ENCODE measurements around the gene PDZD2.
"Not testable (repeated sequence)": the region's sequence is repeated elsewhere in the genome, so short reads cannot be mapped to it uniquely, and the experiment has no call there.

PDZD2 gene

DNA sequence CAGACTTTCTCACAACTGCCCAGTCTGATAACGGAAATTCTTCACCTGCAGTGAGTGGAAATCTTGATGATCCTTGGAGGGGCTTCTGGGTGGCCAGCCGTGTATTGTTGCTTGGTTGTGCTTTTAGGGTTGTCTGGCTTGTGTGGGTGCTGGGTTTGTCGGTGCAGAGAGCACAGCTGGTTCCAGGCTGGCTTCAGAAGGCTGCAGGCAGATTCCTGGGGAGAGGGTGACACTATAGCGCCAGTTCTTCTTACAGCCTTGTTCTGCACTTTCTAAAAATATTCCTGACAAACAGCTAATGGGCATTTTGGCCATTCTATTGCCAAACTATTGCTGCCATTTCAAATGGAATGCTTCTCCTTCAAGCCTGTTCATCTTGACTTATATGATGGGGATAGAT, 99.3 kb downstream of the PDZD2 start:
- no peak for DNase-seq

DNA sequence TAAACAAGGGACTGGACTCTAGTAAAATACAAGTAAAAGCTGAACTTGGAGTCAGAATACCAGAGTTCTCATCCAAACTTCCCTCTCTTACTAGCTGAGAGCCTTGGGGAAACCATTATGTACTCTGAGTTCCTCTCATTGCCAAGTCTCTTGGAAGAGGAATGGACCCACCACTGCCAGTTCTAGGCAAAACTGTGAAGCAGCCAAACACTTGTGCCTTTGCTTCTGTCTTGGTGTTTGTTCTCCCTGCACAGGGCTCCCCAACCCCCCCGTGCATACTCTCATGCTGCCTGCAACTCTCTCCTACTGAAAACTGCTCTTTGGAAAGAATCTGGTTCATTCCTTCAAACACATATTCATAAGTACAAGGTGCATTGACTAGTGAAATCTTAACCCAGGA, 102.6 kb downstream of the PDZD2 start:
- DNase-seq, result no peak

DNA sequence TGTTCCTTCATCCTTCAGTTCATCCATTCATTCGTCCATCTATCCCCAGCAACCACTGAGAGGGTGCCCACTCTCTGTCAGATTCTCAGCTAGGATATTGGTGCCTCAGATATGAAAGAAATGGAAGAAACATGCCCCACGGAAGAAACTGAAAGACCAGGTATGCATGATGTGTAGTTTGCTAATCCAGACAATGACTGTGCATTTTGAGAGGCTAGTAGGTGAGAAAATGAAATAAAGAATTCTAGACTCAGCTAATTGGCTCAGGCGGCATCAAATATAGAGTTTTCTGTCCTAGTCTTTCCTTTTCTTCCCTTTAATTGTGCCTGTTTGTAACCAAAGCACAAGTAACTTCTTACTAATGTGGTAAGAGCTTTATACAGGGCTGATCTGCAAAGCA, 104.7 kb downstream of the PDZD2 start:
- DNase-seq, result no peak

DNA sequence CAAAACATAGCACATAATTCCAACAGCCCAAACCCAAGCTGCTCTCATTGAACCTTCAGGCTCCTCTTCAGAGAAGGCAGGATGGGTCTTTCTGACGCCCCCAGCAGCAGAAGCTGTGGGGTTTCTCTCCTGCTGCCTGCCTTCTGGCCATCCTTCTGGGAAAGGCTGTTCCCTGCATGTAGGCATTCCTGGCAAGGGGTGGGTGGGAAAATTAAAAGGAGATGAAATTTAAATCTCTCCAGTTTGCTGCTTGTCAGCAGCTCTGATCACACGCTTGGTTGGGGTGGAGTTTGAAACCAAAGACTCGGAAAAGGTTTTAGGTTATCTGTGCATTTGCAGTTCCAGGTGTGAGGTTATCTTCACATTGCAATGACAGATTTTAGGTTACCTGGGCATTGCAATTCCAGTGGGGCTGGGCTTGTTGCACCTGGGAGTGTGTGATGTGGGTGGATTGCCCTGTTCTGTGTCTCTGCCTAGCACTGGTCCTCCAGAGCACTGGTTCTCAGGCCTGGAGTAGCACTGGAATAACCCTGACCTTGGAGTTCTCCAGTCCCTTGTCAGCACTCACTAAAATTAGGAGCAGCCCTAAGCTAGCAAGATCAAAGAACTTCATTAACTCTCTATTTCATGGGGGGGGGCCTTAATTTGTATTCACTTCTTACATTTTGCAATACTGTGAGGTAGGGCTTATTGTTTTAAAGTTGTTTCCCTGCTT, 109.7 kb downstream of the PDZD2 start:
- no peak for DNase-seq

DNA sequence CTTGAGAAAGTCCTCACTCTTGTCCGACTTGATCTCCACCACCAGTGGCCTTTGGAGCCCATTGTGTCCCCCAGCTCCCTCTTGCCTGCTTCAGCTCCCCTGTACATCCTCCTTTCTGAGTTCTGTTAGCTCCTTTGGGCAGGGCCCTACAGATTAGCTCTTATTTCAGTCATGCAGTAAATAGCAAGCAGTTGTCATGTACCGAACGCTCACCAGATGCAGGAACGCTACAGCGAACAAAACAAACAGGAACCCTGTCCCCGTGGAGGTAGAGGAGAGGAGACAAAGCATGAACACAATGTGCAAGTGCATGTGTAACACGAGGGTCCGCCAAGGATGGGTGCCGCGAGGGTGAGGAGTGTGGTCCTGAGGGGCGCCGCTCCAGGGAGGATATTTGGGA, 111.3 kb downstream of the PDZD2 start:
- DNase-seq, result no peak

DNA sequence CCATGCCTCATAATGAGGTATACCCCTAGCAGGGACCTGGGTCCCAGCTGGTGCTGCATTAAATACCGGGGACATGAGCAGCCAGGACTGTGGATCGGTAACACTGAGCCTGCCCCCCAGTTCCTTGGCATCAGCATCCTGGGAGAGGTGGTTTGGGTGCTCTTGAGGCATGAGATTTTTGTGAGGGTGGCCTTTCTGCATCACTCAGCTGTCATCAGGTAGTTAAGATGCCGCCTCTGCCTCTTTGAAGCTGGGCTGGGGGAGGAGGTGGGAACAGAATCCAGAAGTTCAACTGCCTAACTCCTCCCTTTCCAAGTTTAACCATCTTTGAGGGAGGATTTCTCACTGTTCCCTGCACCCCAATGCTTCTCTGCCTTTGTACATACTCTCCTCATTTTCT, 112.7 kb downstream of the PDZD2 start:
- DNase-seq, result no peak

DNA sequence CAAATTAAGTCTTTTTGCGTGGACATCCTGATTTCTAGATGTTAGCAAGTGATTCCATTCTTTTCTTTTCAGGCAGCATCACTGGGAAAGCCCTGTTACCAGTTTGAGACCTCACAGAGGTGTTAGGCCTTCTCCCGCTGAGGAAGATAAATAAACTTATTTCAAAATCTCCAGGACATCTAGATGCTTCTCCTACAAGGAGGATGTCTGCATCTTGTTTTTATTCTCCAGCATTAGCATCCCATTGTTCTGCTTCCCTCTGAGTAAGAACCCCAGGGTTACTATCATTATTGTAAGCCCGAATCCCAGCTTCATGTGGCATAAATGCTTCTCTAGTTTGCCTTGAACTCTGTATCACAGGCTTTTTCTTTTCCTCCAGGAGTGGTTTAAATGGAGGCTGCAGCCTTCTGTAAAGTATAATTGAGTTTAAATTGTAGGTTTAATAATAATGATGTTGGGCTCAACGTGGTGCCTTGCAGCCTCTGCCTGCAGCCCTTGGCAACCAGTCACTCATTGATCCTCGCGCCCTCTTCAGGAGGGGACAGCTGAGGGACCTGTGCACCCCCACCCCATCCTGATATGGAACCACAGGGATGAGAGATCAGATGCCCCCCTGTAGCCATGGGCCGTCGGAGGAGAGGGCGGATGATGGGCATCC, 114.9 kb downstream of the PDZD2 start:
- DNase-seq, result no peak

DNA sequence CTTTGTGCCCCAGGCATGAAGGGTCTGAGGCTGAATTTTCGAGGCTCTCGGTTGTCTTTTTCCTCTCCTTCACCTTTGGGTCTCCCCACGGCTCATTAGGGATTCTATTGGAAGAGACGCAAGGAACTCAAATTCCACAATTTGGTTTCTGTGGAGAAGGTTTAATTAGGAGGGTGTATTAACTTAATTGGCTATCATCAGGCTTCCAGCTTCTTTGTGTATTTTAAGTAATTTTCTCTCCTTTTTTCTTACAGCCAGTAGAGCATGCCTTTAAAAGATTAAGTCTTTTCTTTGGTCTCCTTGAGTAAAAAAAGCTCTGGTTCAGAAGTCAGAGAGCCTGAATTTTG, 115.4 kb downstream of the PDZD2 start:
- DNase-seq, result no peak

DNA sequence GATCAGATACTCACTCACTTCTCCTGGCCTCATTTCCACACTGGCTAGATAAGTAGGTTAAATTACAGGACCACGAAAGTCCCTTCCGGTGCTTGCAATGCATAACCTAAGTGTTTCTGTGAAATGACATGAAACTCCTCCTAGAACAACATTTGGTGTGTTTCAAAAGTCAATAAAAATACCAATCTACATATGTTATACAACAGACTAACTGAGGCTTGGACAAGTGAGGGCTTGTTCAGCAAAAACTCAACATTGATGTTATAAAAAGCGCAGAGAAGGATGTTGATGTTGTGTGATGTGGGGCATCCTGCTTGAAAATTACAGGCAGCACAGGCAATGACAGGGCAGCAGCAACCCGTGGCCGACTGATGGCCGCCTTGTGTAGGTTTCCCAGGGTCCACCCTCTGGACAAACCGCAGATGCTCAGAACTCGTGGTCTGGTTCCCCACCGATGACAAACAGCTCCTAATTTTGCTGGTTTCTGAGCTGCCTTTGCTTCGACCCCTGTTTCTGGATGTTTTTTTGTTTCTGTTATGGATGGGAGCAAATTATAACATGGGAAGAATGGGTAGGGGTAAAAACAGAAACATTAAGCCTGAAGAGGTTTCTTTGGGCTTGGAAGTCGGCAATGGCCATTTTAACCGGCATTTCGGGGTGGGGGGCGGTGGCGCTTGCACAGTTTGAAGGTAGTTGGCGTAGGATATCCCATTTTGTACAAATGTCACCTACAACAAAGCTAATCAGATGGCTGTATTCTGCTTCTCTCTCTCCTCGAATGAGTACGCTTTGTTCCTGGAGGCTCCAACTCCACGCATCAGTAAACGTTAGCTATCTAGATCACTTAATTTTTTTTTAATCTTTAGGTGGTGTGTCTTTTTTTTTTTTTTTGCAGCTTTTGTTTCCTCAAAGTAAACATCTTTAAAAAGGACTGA, 116.1 kb downstream of the PDZD2 start:
- DNase-seq, result no peak

DNA sequence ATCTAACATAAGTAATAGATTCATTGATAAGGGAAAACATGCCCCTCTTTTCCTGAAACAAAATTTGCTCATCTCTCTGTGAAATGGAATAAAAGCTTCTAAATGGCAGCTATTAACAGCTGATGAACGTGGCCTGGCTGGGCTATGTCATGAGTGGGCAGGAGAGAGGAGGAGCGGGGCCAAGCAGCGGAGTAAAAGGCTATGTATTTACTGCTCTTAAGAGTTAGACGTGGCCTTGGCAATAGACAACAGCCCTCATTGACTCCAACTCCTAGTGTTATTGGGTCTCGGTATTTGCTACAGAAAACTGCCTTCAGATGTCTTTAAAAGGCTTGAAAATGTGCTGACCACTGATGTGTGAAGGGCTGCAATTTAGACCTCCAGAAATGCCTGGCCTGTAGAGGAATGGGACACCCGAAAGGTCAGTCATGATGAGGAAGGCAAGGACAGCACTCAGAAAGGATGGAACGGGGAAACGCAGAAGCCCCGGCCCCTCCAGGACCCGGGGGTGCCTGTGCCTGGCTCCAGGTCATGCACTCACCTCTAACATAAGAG, 116.8 kb downstream of the PDZD2 start:
- no peak for DNase-seq

DNA sequence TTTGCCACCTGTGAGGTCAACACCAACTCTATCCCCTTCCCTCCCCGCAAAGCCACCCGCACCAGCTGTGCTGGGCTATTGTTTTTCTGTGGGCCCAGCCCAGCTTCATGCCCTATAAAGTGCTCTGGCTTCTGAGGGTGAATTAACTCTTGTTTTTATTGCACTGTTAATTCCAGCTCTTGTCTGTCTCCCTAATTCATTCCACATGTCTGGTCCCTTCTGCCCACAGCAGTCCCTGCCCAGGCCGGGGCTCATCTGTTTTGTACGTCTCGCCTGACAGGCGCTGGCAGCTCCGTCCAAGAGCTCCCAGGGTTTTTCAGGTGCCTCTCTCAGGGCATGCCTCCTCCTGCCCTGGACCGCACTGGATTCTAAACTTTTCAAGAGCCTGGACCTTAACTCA, 118.9 kb downstream of the PDZD2 start:
- DNase-seq, result no peak

DNA sequence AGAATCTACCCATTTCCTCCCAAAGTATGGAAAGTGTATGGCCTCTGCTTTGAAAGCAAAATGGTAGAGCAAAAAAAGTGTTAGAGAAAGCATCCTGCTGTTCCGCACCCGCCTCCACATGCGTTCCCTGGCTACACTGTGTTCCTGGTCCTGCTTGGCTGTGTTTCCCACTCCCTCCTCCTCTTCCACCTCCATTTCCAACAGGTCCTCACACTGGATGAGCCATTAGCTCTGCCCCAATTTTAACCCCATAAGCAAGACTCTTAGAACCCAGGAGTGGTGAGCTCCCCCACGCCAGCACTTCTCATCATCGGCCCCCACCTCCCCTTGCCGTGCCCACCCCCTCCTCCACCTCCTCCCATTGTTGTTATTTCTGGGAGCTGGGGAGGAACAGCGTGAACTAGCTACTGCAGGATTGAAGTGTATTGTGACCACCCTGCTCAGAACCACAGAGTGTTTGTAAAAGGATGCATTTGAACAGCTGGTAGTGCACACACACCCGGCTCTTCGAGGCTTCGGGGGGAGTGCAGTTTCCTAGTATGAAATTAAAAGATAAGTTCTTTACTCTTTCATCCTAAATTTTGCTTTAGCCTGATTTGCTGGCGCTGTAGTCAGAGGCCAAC, 120.0 kb downstream of the PDZD2 start:
- no peak for DNase-seq

DNA sequence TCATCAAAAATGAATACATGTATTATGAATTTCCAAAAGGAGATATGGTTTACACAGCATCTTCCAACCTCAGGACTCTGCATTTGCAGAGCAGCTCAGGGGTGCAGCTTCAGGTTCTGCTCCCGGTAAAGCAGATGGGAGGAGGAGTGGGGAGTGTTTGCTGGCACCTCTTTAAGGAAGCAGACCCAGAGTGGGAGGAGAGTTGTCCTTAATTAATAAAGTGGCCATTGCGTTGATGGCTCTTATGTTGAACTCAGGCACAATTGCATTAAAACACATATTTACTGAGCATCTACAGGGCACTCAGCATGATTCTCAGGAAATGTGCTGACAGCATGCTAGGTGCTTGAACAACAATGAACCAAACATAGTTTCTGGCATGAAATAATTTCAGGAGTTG, 121.0 kb downstream of the PDZD2 start:
- DNase-seq, result no peak

DNA sequence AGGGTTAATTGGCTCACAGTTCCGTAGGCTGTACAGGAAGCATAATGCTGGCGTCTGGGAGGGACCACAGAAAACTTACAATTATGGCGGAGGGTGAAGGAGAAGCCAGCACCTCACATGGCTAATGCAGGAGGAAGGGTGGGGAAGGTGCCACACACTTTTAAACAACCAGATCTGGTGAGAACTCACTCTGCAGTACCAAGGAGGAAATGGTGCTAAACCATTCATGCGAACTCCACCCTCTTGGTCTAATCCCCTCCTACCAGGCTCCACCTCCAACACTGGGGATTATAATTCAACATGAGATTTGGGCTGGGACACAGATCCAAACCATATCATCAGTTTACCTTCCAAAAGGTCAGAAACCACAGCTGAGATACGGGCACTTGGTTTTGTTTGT, 122.9 kb downstream of the PDZD2 start:
- no peak for DNase-seq

DNA sequence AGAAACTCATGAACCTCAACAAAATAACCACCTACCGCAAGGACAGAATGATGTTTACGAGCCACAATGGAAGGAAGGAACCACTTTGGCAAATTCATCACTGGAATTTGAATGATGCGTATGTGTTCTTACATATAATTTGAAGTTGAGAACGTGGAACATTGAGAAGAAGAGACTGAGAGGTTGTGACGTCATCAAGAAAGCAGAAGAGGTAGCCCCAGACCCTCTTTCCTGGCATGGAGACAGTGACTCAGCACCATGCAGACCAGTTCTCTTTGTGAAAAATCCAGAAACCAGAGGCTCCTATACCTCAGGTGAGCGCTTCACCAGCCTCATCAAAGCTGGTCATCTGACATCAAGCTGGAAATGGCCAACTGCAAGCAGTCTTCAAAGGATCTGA, 124.5 kb downstream of the PDZD2 start:
- DNase-seq, result no peak

DNA sequence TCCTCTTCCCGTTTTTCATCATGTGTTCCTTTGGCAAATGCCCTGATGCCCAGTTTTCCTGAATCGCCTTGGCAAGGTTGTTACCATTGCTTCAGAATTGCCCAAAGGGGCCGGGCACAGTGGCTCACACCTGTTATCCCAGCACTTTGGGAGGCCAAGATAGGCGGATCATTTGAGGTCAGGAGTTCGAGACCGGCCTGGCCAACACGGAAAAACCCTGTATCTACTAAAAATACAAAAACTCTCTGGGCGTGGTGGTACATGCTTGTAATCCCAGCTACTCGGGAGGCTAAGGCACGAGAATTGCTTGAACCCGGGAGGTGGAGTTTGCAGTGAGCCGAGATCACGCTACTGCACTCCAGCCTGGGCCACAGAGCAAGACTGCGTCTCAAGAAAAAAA, 125.8 kb downstream of the PDZD2 start:
- not testable (repeated sequence) for DNase-seq

DNA sequence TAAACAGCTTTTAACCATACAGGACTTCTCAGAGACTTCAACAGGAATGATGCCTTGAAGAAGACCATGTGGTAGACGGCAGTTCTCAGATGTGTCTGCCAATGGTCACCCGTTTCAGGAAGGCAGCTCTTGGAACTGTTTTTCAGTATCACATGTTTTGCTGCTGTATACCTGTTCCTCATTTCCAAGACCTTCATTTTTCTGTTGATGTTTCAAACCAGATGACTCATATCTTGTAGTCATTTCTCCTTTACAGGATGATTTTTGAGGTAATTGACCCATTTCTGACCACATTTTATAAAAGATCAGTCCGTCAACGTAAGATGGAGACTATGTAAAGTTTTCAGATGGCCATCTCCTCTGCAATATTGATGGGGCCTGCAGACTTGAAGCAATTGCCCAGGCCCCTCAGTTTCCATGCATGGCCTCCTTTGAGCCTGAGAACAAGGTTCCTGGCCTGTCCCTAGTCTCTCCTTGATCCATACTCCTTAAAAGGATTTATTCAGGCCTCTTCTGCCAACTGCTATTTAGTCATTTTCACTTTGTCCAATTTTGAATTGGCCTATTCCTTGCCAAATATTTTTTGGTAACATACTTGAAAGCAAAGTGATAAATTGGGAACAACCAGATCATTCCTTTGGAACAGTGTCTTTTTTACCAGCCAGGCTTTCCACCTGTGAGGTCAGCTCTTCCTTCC, 128.6 kb downstream of the PDZD2 start:
- no peak for DNase-seq

DNA sequence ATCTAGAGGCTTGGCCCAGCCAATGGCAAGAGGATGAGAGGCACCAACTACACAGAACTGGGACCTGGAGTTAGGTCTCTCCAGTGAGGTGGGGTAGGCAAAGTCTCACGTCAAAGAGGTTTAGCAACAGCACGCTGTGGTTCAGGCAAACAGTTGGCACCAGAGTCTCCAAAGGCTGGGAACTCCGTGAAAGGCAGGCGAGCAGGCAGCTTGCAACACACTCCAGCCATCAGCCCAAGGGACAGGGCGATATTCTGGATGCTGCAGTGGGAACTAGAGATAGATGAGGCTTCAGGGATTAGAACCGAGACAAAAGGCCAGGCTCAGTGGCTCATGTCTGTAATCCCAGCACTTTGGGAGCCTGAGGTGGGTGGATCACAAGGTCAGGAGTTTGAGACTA, 129.1 kb downstream of the PDZD2 start:
- no peak for DNase-seq

DNA sequence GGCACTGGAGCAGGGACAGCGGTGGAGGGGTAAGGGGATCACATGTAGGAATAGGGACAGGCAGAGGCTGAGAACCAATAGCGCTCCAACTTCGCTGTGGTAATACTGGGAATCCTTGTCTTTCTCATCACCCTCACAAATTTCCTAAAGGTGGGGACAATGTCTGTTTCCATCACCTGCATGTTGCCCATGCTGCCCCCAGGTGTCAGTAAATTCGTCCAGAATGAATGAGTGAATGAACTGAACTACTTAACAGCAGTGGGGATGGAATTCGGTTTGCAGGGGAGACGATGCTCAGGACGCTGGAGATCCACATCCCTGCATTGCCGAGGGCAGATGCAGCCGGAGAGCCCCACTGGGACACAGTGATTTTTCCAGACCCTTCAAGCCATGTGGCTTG, 129.9 kb downstream of the PDZD2 start:
- DNase-seq, result no peak

DNA sequence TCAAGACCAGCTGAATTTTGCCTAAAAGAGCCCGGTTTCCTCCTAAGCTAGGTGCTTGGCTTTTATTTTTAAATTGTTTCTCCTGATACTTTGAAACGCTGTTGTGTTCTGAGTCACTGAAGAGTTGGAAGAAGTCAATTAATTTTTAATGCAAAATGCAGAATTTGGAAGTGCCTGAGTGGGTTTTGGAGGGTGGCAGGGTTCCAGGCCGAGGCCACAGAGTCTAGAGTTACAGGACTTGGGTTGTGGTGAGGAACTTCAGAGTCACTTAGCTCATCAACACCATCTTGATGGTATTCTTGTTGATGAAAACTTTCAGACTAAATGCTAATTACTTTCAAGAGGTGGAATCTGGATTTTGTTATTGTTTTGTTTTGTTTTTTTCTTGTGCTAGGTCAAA, 130.6 kb downstream of the PDZD2 start:
- DNase-seq, result no peak

DNA sequence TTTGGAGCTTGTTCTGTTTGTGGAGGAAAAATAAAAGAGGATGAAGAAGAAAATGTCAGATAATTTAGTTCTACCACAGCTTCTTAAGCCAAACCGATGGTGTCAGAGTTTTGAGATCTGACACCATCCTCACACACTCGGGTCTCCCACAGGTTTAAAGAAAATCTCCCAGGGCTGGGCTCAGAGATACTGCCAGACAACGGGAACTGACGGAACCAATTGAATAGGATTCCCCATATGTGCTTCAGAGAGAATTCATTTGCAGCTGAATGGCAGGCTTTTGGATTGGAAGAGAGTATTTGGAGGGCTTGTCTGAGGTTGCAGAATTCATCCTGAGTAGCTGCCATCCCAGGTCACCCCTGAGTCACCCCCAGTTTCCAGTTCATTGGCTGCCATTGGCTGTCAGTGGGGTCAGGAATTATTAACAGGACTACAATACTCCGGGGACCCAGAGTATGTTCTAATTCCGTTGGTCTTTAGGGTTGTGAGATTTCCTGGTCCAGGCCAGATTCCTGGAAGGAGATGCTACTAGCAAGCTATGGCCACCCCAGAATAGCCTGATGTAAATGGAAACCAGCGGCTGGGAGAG, 131.3 kb downstream of the PDZD2 start:
- DNase-seq, result no peak

DNA sequence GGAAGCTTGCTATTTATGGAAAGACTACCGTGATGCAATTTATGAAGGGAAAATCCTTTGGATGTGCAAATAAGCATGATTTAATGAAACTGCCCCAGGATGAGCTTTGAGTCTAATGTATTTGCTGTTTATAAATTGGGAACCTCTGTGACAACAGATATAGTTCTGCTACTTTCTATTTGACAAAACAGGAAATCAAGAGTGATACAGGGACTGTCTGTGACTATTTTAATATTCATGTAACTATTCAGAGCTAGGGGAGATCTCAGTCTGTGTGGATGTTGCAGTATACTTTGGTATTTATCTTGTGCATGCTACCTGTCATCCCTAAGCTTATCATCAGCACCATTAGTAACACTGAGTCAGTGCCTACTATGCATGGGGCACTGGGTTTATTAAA, 132.1 kb downstream of the PDZD2 start:
- DNase-seq, result no peak
